CD14-positive monocyte (primary cell): Measurements from ENCODE around the gene ADRA2C. TPM values are rescaled to one million over a fixed set of nuclear protein-coding genes. Genes with fewer than 3 reads are reported as not detected.

ENCODE experiments used
- DNase-seq, 3 donors: peaks; one replicate each; pipeline ENCODE4 v3.0.0-alpha.2; 2011 to 2022
- H2AFZ ChIP-seq: 2 replicates; pipeline ENCODE4 v1.6.0; 2012; ENCODE audit warnings: mild to moderate bottlenecking, low read depth, low read length, inconsistent platforms; ENCODE audit not compliant: insufficient read depth, poor library complexity, severe bottlenecking
- H3K27ac ChIP-seq, 2 donors: 1 replicate in 1 of 2; 2 replicates in 1 of 2; pipeline ENCODE4 v1.5.1; 2012 to 2013; ENCODE audit warnings: low read length in 2 of 2, control low read depth in 1 of 2, inconsistent platforms in 1 of 2, low read depth in 1 of 2, mild to moderate bottlenecking in 1 of 2
- H3K27me3 ChIP-seq, 2 donors: one replicate each; pipeline versions ENCODE4 v1.6.0 to v1.6.1; 2011 to 2013; ENCODE audit warnings: low read length in 2 of 2; ENCODE audit not compliant: control insufficient read depth in 2 of 2, insufficient read depth in 2 of 2
- H3K36me3 ChIP-seq, 2 donors: replicated peaks in 1 of 2; 1 replicate in 1 of 2; 2 replicates in 1 of 2; pipeline versions ENCODE4 v1.5.1 to v1.6.1; 2012 to 2013; ENCODE audit warnings: low read length in 2 of 2, control low read depth in 1 of 2, inconsistent platforms in 1 of 2, mild to moderate bottlenecking in 1 of 2; ENCODE audit not compliant: insufficient read depth in 2 of 2, control insufficient read depth in 1 of 2
- H3K4me1 ChIP-seq, 2 donors: 1 replicate in 1 of 2; 2 replicates in 1 of 2; pipeline versions ENCODE4 v1.5.1 to v1.6.1; 2012 to 2013; ENCODE audit warnings: low read length in 2 of 2, control low read depth in 1 of 2, inconsistent platforms in 1 of 2, mild to moderate bottlenecking in 1 of 2, moderate library complexity in 1 of 2; ENCODE audit not compliant: insufficient read depth in 2 of 2, control insufficient read depth in 1 of 2
- H3K4me2 ChIP-seq: replicated peaks from 2 replicates; pipeline ENCODE3; 2012; ENCODE audit warnings: low read length, moderate library complexity, mild to moderate bottlenecking; ENCODE audit not compliant: poor library complexity, severe bottlenecking; ENCODE audit errors: extremely low read depth
- H3K4me3 ChIP-seq, 3 experiments: fragments of 200-600 bp in 1 of 3; sonication (generic) in 1 of 3; replicated peaks in 1 of 3; 1 replicate in 2 of 3; 2 replicates in 1 of 3; pipeline ENCODE4 v1.5.1; 2011 to 2013; ENCODE audit warnings: low read length in 3 of 3, mild to moderate bottlenecking in 3 of 3, control low read depth in 2 of 3, low read depth in 2 of 3, inconsistent platforms in 1 of 3, moderate library complexity in 1 of 3
- H3K79me2 ChIP-seq: 2 replicates; pipeline ENCODE4 v1.6.0; 2012; ENCODE audit warnings: mild to moderate bottlenecking, control low read depth, inconsistent platforms, low read length, moderate library complexity; ENCODE audit not compliant: insufficient read depth
- H3K9ac ChIP-seq: 2 replicates; pipeline ENCODE4 v1.6.0; 2017; ENCODE audit warnings: low read length, mild to moderate bottlenecking; ENCODE audit not compliant: insufficient read depth, poor library complexity, severe bottlenecking
- H3K9me3 ChIP-seq, 2 donors: replicated peaks in 1 of 2; 1 replicate in 1 of 2; 2 replicates in 1 of 2; pipeline versions ENCODE4 v1.5.1 to v1.6.1; 2012 to 2013; ENCODE audit warnings: low read length in 2 of 2, control low read depth in 1 of 2; ENCODE audit not compliant: control insufficient read depth in 1 of 2, insufficient read depth in 1 of 2
- H4K20me1 ChIP-seq: 2 replicates; pipeline ENCODE4 v1.6.0; 2012; ENCODE audit warnings: mild to moderate bottlenecking, low read length, control low read depth, moderate library complexity; ENCODE audit not compliant: insufficient read depth
- H3K27ac Mint-ChIP-seq, 7 donors: one replicate each; pipeline ENCODE4 v1.8.0; 2020; ENCODE audit warnings: mild to moderate bottlenecking in 7 of 7, mixed read lengths in 7 of 7, moderate library complexity in 6 of 7, inconsistent platforms in 2 of 7
- H3K27me3 Mint-ChIP-seq, 3 donors: one replicate each; pipeline ENCODE4 v1.8.0; 2021 to 2022; ENCODE audit warnings: low read depth in 3 of 3, mild to moderate bottlenecking in 3 of 3, mixed read lengths in 3 of 3, moderate library complexity in 3 of 3, inconsistent platforms in 1 of 3
- H3K36me3 Mint-ChIP-seq, 2 donors: one replicate each; pipeline ENCODE4 v1.8.0; 2020; ENCODE audit warnings: mixed read lengths in 2 of 2, inconsistent platforms in 1 of 2, mild to moderate bottlenecking in 1 of 2
- H3K4me1 Mint-ChIP-seq: one replicate; pipeline ENCODE4 v1.8.0; 2020; ENCODE audit warnings: mild to moderate bottlenecking, mixed read lengths
- H3K4me3 Mint-ChIP-seq, 2 donors: one replicate each; pipeline ENCODE4 v1.8.0; 2020; ENCODE audit warnings: mild to moderate bottlenecking in 2 of 2, mixed read lengths in 2 of 2, moderate library complexity in 1 of 2
- H3K9me3 Mint-ChIP-seq, 7 donors: one replicate each; pipeline ENCODE4 v1.8.0; 2020 to 2022; ENCODE audit warnings: mixed read lengths in 7 of 7, mild to moderate bottlenecking in 6 of 7, moderate library complexity in 6 of 7, inconsistent platforms in 2 of 7
- CTCF ChIP-seq: fragments of 200-600 bp; IDR thresholded peaks from one replicate; pipeline ENCODE4 v1.8.0; 2022; ENCODE audit warnings: antibody characterized with exemption, mild to moderate bottlenecking
- WGBS: methylation state at CpG from one replicate; pipeline ENCODE4 v1.1.5; 2013; ENCODE audit warnings: missing lambda C conversion rate; ENCODE audit not compliant: insufficient coverage; 5-methylcytosine and 5-hydroxymethylcytosine counted together
- intact Hi-C, 2 donors: fragments of 100-400 bp; cut with micrococcal nuclease; formaldehyde crosslinking; loops; one replicate each; pipeline versions ENCODE4 v1.15.0 to v1.15.1; 2023
- polyA plus RNA-seq, 3 donors: library from polyadenylated mRNA; depleted of rRNA in 1 of 3; unstranded in 2 of 3; stranded (reverse) in 1 of 3; fragments of 300-500 nt in 2 of 3; fragments of >200 nt in 1 of 3; fragmentation: Illumina TruSeq in 2 of 3; gene quantifications; 1 replicate in 2 of 3; 2 replicates in 1 of 3; pipeline ENCODE4 v1.2.3, GENCODE V29; 2012 to 2021

The ADRA2C gene
- polyA plus RNA-seq, 3 donors = not detected

GRCh38 chr4:3744232-3744631 is 22.0 kb upstream of the ADRA2C start:
- H3K4me1 ChIP-seq = no peaks in the 10 kb centered on the region
- no peaks in the 10 kb centered on the region for H3K4me1 Mint-ChIP-seq
- no peaks in the 10 kb centered on the region for H4K20me1 ChIP-seq
- WGBS = 79% methylated on average over 16 of the region's 22 CpGs
- H3K27me3 Mint-ChIP-seq = peaks cover 44 to 59% (median 51%) of the 10 kb centered on the region in 3 donors
- TF ChIP-seq CTCF = no peak
- intact Hi-C loops = no loop called here
- H3K27ac Mint-ChIP-seq = no peak overlapping the region
- DNase-seq = no peak
- H3K9me3 Mint-ChIP-seq = peaks cover 6 to 18% (median 11%) of the 10 kb centered on the region in 7 donors
- H3K4me2 ChIP-seq = no peak overlapping the region
- no peak overlapping the region for H2AFZ ChIP-seq
- no peak overlapping the region for H3K4me3 ChIP-seq
- no peak overlapping the region for H3K9ac ChIP-seq
- peaks cover 0 to 1% of the 10 kb centered on the region in 2 donors for H3K36me3 Mint-ChIP-seq
- H3K9me3 ChIP-seq = peaks cover 4 to 12% of the 10 kb centered on the region in 2 donors
- no peaks in the 10 kb centered on the region for H3K36me3 ChIP-seq
- H3K27ac ChIP-seq = no peak overlapping the region
- peaks cover 0 to 44% of the 10 kb centered on the region in 2 donors for H3K27me3 ChIP-seq
- H3K79me2 ChIP-seq = no peaks in the 10 kb centered on the region
- H3K4me3 Mint-ChIP-seq = peak overlapping the region in 1 of 2 donors; percentile 60

- Mint-ChIP-seq H3K27me3 (peaks cover 44 to 58% (median 51%) of the 10 kb centered on the region in 3 donors), H3K36me3 (peaks cover 0 to 1% of the 10 kb centered on the region in 2 donors), H3K9me3 (peaks cover 6 to 18% (median 11%) of the 10 kb centered on the region in 7 donors), H3K4me3 (peak overlapping the region in 1 of 2 donors; percentile 58), H3K27ac (no peak overlapping the region), H3K4me1 (no peaks in the 10 kb centered on the region)
- TF ChIP-seq CTCF = no peak
- Histone ChIP-seq H4K20me1 (no peaks in the 10 kb centered on the region), H3K27ac (no peak overlapping the region), H3K36me3 (no peaks in the 10 kb centered on the region), H3K4me3 (no peak overlapping the region), H3K27me3 (peaks cover 0 to 44% of the 10 kb centered on the region in 2 donors), H3K9ac (no peak overlapping the region), H3K4me2 (no peak overlapping the region), H3K79me2 (no peaks in the 10 kb centered on the region), H3K4me1 (no peaks in the 10 kb centered on the region), H2AFZ (no peak overlapping the region), H3K9me3 (peaks cover 4 to 12% of the 10 kb centered on the region in 2 donors)
- 34% methylated on average over 7 of the region's 14 CpGs for WGBS
- DNase-seq = no peak
- intact Hi-C loops = no loop called here
Measured at GRCh38 chr4:3744901-3745300, 21.3 kb upstream of the ADRA2C start.
